T-helper 2 cell (primary cell): ENCODE data around the gene SELENOF.
"Not testable (repeated sequence)": the region's sequence is repeated elsewhere in the genome, so short reads cannot be mapped to it uniquely, and the experiment has no call there.

ENCODE experiments used
- DNase-seq, 5 experiments: peaks; one replicate each; pipeline versions ENCODE4 v3.0.0 to v3.0.0-alpha.2; 2012 to 2022

SELENOF gene

GRCh38 chr1:86856196-86856595 is 57.7 kb downstream of the SELENOF start:
- no peak for DNase-seq

- no peak for DNase-seq
These were observed 59.6 kb downstream of the SELENOF start for GRCh38 chr1:86854352-86854751.

GRCh38 chr1:86852782-86853408 is 61.0 kb downstream of the SELENOF start:
- no peak for DNase-seq

- DNase-seq: no peak
These were observed 61.6 kb downstream of the SELENOF start for GRCh38 chr1:86852289-86852688.

GRCh38 chr1:86849756-86850155 is 64.2 kb downstream of the SELENOF start:
- no peak for DNase-seq

GRCh38 chr1:86848654-86849053 is 65.3 kb downstream of the SELENOF start:
- no peak for DNase-seq

GRCh38 chr1:86846164-86846647 is 67.7 kb downstream of the SELENOF start:
- no peak for DNase-seq

- DNase-seq: no peak
These were observed 68.4 kb downstream of the SELENOF start for GRCh38 chr1:86845514-86845913.

DNA sequence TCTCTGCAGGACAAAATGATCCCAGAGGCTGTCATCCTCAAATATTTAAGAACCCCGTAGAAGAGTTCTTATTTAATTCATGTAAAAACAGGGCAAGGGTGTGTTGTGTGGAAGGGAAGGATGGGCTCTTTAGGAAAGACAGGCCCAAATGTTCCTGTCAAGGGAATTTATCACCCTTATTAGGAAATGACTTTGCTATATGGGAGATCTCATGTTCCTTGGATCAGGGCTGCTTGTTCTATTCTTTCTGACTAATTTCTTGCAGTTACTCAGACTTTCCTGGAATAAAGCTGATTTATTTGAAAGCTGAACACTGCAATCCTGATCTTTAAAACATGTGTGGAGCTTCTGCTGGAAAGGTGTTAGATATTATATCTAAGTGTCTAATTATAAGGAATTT is 72.8 kb downstream of the SELENOF start:
- no peak for DNase-seq

- DNase-seq: peak in 4 of 5 experiments; percentile 13 to 73 (median 19)
These were observed 80.3 kb downstream of the SELENOF start for GRCh38 chr1:86833461-86834215.

DNA sequence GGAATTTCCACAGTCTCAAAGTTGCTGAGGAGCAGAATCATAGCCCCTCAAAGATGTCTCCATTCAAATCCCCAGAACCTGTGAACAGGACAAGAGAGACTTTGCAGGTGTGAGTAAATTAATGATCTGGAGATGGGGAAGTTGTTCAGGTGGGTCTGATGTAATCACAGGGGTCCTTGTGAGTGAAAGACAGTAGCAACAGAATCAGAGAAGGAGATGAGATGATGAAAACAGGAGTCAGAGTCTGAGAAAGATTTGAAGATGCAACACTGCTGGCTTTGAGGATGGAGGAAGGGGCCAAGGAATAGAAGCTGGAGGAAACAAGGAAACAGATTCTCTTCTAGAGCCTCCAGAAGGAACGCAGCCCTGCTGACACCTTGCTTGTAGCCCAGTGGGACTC is 81.5 kb downstream of the SELENOF start:
- no peak for DNase-seq

GRCh38 chr1:86829321-86829720 is 84.6 kb downstream of the SELENOF start:
- no peak for DNase-seq

DNA sequence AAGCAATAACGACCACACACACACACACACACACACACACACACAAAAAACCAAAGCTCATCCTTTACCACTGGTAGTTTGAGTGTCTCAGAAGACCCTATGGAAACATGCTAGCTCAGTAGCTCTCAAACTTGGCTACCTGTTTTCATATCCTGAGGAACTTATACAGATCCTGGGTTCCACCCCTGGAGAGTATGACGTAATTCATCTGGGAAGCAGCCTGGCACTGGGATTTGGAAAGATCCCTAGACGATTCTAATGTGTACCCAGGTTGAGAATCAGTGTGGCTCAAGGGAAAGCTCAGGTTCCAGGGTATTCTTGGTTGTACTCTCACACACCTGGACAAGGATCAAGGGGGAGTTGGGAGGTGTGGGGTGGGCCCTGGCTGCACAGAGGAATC is 85.9 kb downstream of the SELENOF start:
- DNase-seq: no peak

DNA sequence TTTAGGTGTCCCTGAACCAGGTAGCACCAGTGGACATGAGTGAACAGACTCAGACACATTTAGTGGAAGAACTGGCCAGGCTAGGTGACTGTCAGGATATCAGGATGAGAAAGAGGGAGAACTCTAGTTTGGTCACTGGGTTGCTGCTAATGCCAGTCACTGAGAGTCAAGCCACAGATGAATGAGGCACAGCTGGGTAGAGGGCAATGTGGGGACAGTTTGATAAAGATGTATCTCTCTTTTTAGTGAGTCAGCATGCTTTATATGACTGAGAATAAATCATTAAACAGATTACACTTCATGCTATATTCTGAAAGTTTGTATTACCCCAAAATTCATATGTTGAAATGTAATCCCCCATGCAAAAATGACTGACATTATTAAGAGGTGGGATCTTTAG is 87.1 kb downstream of the SELENOF start:
- DNase-seq: no peak

GRCh38 chr1:86825319-86825718 is 88.6 kb downstream of the SELENOF start:
- no peak for DNase-seq

GRCh38 chr1:86823821-86824500 is 90.0 kb downstream of the SELENOF start:
- no peak for DNase-seq

- DNase-seq: no peak
These were observed 90.5 kb downstream of the SELENOF start for GRCh38 chr1:86823386-86823785.

GRCh38 chr1:86822459-86822858 is 91.5 kb downstream of the SELENOF start:
- DNase-seq: no peak

DNA sequence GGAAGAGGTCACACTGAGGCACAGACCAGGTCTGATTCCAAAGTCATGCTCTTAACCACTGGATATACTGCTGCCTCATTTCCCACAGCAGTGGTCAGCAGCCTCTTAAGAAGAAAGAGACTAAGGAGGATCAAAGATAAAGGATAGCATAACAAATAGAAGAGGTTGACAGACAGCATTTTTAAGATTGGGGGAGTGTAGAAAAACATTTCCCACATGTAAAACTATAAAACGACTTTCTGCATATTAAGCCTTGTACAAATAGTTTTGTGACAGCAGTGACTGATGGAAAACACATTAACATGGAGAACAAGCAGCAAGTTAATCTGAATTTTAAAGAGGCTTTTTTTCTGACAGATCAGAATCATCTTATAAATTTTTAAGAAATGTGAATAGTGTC is 92.0 kb downstream of the SELENOF start:
- DNase-seq: no peak

- DNase-seq: not testable (repeated sequence)
These were observed 94.0 kb downstream of the SELENOF start for GRCh38 chr1:86819970-86820369.

DNA sequence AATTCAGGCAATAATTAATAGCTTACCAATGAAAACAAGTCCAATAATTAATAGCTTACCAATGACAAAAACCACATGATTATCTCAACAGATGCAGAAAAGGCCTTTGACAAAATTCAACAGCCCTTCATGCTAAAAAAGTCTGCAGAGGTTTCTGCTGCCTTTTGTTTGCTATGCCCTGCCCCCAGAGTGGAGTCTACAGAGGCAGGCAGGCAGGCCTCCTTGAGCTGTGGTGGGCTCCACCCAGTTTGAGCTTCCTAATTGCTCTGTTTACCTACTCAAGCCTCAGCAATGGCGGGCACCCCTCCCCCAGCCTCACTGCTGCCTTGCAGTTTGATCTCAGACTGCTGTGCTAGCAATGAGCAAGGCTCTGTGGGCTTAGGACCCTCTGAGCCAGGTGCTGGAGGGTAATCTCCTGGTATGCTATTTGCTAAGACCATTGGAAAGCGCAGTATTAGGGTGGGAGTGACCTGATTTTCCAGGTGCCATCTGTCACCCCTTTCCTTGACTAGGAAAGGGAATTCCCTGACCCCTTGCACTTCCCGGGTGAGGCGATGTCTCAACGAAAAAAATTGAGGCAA is 96.6 kb downstream of the SELENOF start:
- not testable (repeated sequence) for DNase-seq

DNA sequence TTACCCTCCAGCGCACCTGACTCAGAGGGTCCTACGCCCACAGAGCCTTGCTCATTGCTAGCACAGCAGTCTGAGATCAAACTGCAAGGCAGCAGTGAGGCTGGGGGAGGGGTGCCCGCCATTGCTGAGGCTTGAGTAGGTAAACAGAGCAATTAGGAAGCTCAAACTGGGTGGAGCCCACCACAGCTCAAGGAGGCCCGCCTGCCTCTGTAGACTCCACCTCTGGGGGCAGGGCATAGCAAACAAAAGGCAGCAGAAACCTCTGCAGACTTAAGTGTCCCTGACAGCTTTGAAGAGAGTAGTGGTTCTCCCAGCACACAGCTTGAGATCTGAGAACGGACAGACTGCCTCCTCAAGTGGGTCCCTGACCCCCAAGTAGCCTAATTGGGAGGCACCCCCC is 99.8 kb downstream of the SELENOF start:
- not testable (repeated sequence) for DNase-seq
